ENCODE data around the gene EID1.
"Not testable (repeated sequence)": the region's sequence is repeated elsewhere in the genome, so short reads cannot be mapped to it uniquely, and the experiment has no call there.

GRCh38 chr15:48910554-48910953 lies 32.6 kb downstream of the EID1 start:
- not testable (repeated sequence) for TF ChIP-seq CTCF (IDR thresholded peaks at IDR 0.05; ENCODE audit: low read length); EZH2phosphoT487 (IDR thresholded peaks at IDR 0.05; ENCODE audit: low read length); EZH2 (optimal IDR thresholded peaks at IDR 0.05; ENCODE audit: low read depth, low read length)

Measured in MM.1S (cell line).